ENCODE results near the gene STK26.

Gene STK26

DNA sequence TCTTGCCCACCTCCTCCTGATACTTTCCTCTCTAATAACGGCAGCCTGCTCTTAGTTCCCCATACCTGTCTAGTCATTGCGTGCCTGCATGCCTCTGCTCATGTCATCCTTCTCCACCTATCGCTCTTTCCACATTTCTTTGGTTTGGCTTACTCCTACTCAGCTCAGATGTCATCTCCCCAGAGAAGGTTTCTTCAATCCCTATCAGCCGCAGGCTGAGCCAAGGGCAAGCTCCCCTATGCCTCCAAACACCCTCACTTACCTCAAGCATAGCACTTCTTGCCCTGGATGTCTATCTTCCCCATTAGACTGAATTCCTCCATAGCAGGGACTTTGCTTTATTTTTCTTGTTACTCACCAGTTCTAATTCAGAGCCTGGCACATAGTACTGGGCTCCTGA lies 78.1 kb downstream of the STK26 start:
- DNase-seq, result no peak

GRCh38 chrX:132101799-132102198 lies 78.7 kb downstream of the STK26 start:
- no peak for DNase-seq

GRCh38 chrX:132107291-132107690 lies 84.2 kb downstream of the STK26 start:
- DNase-seq, result no peak

DNA sequence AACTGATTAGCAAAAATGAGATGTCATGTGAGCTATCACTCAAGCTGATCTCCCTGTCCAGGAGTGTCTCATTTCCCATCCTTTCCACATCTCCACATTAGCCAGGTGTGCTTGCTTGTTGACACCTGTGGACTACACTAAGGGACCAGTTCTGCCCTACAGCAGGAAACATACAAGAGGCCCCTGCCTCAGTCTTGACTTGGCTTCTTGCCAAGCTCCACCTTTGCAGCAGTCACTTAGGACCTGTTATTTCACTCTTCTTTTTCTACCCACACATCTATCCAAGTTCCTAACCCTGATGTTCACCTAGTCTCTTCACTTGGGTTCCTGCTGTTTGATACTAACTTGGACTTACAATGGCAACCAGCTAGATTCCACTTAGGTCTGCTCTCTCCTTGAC lies 91.5 kb downstream of the STK26 start:
- DNase-seq, result no peak

DNA sequence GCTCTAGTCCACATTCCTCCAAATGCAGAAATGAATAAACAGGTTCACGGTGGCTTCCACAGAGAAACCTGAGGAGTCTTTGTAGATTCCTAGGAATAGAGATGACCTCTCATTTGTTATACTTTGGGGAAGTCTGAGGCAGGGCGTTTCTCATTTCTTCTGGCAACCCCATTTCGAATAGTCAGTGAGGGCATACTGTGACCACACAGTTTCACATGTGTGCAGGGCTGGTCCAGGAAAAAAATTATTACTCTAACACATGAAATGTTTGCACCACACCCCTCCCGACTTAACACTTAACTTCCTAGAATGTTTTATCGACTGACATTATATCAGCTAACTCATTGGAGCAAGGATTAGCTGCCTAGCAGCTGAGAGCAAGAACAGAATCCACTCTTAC lies 92.7 kb downstream of the STK26 start:
- DNase-seq, result no peak

DNA sequence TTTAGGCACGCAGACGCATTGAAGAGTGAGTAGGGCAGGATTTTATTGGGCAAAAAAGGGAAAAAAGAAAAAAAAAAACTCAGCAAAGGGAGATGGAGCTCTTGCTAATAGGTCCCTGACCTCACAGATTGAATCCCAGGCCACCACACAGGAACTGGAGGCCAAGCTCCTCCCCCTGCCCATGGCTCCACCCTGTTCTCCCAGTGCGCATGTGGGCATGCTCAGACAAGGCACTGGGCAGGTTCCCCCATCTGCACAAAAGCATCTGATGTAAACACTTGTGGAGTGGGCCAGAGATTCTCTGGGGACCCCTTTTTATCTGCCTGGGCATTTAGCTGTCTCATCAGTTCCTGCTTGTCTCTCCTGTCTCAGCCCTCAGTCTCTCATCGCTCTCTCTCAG lies 95.3 kb downstream of the STK26 start:
- DNase-seq, result no peak

DNA sequence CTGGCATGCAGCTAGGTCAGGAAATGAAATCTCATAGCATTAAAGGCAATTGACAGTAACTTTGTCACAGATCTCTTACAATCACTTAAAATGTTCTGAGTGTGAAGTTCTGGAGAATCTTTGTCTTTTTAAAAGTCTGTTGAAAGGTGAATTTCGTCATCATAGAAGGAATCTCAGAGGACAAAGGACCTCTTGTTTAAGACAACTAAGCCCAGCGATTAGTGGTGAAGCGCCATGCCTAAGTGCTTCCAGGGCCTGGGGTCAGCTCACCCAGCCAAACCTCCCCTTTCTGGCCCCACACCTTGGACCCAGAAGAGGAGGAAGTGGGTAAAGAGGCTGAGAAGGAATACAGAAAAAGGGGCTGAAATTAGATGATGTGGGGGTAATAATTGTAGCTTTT lies 96.2 kb downstream of the STK26 start:
- no peak for DNase-seq

DNA sequence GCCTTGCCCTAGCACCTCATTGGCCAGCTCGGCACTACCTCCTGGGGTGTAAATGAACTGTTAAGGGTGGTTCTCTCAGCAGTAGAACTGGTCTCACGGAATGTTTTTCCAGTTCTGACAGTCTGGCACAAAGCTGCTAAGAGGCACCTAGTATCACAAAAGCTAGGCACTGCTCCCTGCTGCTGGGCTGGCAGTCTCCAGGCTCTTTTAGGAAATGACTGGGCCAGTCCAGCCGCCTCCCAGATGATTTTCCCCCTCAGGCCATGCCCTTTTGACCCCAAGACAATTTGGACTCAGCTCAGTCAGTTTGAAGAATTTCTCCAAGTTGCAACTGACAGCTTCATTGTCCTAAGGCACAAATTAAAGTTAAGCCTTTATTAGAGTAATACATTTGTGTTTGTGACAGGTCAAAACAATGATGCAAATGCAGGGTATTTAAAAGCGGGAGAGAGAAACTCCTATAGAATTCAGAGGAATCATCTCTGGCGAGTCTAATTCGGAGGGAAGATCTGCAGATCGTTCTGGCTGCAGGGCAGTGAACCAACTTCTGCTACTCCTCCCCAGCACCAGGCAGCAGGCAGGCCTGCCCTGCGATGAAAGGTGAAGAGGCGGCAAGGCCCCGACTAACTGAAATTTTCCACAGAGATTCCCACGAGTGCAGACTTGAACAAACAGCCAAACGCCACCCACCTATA lies 96.9 kb downstream of the STK26 start:
- DNase-seq, result no peak

GRCh38 chrX:132120913-132121312 lies 97.8 kb downstream of the STK26 start:
- no peak for DNase-seq
